ENCODE results near the gene DUS1L.

The DUS1L gene

GRCh38 chr17:82110298-82110697, 44.7 kb upstream of the DUS1L start:
- no peak for TF ChIP-seq CTCF (conservative IDR thresholded peaks at IDR 0.05; ENCODE audit: low read length)
- H3K4me3 ChIP-seq (ENCODE audit: low read length): no peak overlapping the region
- no peak for DNase-seq (ENCODE audit: low read depth)

- H3K4me3 ChIP-seq (ENCODE audit: low read length): no peak overlapping the region
- no peak for TF ChIP-seq CTCF (conservative IDR thresholded peaks at IDR 0.05; ENCODE audit: low read length)
- DNase-seq (ENCODE audit: low read depth): no peak
These were observed 43.4 kb upstream of the DUS1L start for GRCh38 chr17:82108961-82109475.

GRCh38 chr17:82108496-82108945, 42.9 kb upstream of the DUS1L start:
- no peak overlapping the region for H3K4me3 ChIP-seq (ENCODE audit: low read length)
- no peak for TF ChIP-seq CTCF (conservative IDR thresholded peaks at IDR 0.05; ENCODE audit: low read length)
- DNase-seq (ENCODE audit: low read depth): no peak

- DNase-seq (ENCODE audit: low read depth): no peak
- no peak overlapping the region for H3K4me3 ChIP-seq (ENCODE audit: low read length)
- TF ChIP-seq CTCF (conservative IDR thresholded peaks at IDR 0.05; ENCODE audit: low read length): no peak
These were observed 42.4 kb upstream of the DUS1L start for GRCh38 chr17:82108038-82108437.

- H3K4me3 ChIP-seq (ENCODE audit: low read length): no peak overlapping the region
- no peak for DNase-seq (ENCODE audit: low read depth)
- peak; percentile 23; the same call in 1 of the 2 replicates for TF ChIP-seq CTCF (conservative IDR thresholded peaks at IDR 0.05; ENCODE audit: low read length)
These were observed 41.8 kb upstream of the DUS1L start for GRCh38 chr17:82107341-82107860.

GRCh38 chr17:82106688-82107305, 41.2 kb upstream of the DUS1L start:
- TF ChIP-seq CTCF (conservative IDR thresholded peaks at IDR 0.05; ENCODE audit: low read length): no peak
- no peak overlapping the region for H3K4me3 ChIP-seq (ENCODE audit: low read length)

More at GRCh38 chr17:82106688-82107305, 41.2 kb upstream of the DUS1L start:
- no peak for DNase-seq (ENCODE audit: low read depth)
